ENCODE measurements around the gene ZNF530. TPM values are rescaled to one million over a fixed set of nuclear protein-coding genes. Genes with fewer than 3 reads are reported as not detected.

Gene ZNF530
- total RNA-seq, 1 experiment from 2014 or later = 8.9 TPM

DNA sequence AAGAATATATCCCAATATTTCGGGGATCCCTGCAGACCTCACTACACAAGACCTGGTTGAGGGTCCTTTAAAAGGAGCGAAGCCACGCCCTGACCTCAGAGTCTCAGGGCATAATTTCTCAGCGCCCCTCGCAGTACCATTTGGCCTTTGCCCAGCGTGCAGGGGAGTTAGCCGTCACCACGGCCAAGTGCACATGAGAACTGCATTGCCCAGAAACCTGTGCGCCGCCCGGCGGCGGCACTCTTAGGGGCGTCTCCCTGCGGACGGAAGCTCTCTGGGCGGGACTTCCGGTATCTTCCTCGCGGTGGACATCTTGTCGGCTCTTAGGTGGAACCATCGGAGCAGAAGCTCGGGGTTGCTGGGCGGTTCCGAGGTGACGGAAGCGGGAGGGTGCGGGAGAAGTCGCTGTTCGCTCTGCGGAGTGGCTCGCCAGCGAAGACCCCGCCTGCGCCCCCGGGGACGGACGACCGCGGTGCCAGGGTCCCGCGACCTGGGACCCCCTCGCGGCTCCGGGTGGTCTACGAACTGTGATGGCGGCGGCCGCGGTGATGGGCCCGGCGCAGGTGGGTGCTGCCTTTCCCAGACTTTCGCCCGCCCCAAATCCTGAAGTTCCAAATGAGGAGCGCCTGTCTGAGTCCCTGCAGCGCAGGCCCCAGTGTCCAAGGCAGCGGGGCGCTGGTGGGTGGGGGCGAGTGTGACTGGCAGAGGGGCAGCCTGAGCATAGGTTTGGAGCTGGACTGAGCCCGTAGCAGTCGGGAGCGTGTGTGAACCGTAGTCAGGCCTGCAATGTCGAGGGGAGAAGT is 14.5 kb downstream of the ZNF530 start, which contains the start of gene ZNF134:
Gene ZNF134, plus strand, starts transcription at position 302 of the 803 bp plus-strand sequence. CDS start 5,227 bp downstream, outside the sequence.
- ATAC-seq (peak; percentile 100), DNase-seq (ENCODE audit: low read depth, low spot score) (peak; percentile 58)
- ChIA-PET CTCF (interaction anchor here (1.1 kb wide), 1 partner anchor 242 kb away, joined by 3 read pairs; no protein-coding TSS in a partner anchor), POLR2A (interaction anchor here (0.7 kb wide), 1 partner anchor 421 kb away, joined by 3 read pairs; no protein-coding TSS in a partner anchor)
- no TSS peak for BruUV-seq (replicated peaks)
- peak within 1 kb of the TSS; percentile 70 to 81 for H3K4me3 ChIP-seq (ENCODE audit: low read depth in 2 of 2, low read length in 2 of 2)
- no peaks in the 10 kb centered on the region for H3K36me3 ChIP-seq (ENCODE audit: control insufficient read depth, insufficient read depth, low read length)
- no peaks in the 10 kb centered on the region for H3K4me1 ChIP-seq (ENCODE audit: control insufficient read depth, insufficient read depth, low read length)
- in situ Hi-C loops (cut with HindIII; ENCODE audit: low pct_unique_long_range_greater_than_20kb, low sequenced_read_pairs) = loop anchor here (10.0 kb wide), 1 partner anchor 61 kb away; no protein-coding TSS in a partner anchor
- H3K9me3 ChIP-seq (ENCODE audit: control insufficient read depth, insufficient read depth, low read depth, low read length) = peaks cover 54% of the 10 kb centered on the region
- H3K27ac ChIP-seq (ENCODE audit: low read length) = peak within 1 kb of the TSS; percentile 75
- TF ChIP-seq TCF7L2 (IDR thresholded peaks at IDR 0.05; ENCODE audit: low read depth, low read length) = peak; percentile 45; the same call in 1 of the 2 replicates
- 0 out of 2 replicates have a peak, but pooled peaks have one; percentile 36 for TF ChIP-seq SIN3A (IDR thresholded peaks at IDR 0.05; ENCODE audit: borderline replicate concordance, insufficient read depth, low read depth, low read length)
- TF ChIP-seq, protein P1, sequence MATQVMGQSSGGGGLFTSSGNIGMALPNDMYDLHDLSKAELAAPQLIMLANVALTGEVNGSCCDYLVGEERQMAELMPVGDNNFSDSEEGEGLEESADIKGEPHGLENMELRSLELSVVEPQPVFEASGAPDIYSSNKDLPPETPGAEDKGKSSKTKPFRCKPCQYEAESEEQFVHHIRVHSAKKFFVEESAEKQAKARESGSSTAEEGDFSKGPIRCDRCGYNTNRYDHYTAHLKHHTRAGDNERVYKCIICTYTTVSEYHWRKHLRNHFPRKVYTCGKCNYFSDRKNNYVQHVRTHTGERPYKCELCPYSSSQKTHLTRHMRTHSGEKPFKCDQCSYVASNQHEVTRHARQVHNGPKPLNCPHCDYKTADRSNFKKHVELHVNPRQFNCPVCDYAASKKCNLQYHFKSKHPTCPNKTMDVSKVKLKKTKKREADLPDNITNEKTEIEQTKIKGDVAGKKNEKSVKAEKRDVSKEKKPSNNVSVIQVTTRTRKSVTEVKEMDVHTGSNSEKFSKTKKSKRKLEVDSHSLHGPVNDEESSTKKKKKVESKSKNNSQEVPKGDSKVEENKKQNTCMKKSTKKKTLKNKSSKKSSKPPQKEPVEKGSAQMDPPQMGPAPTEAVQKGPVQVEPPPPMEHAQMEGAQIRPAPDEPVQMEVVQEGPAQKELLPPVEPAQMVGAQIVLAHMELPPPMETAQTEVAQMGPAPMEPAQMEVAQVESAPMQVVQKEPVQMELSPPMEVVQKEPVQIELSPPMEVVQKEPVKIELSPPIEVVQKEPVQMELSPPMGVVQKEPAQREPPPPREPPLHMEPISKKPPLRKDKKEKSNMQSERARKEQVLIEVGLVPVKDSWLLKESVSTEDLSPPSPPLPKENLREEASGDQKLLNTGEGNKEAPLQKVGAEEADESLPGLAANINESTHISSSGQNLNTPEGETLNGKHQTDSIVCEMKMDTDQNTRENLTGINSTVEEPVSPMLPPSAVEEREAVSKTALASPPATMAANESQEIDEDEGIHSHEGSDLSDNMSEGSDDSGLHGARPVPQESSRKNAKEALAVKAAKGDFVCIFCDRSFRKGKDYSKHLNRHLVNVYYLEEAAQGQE (IDR thresholded peaks at IDR 0.05; ENCODE audit: insufficient read depth in 1 of 2, low read depth in 2 of 2, low read length in 1 of 2) = no peak
- peak; percentile 86 for TF ChIP-seq POLR2AphosphoS5 (IDR thresholded peaks at IDR 0.05; ENCODE audit: low read depth, low read length)
- TF ChIP-seq, protein P2, sequence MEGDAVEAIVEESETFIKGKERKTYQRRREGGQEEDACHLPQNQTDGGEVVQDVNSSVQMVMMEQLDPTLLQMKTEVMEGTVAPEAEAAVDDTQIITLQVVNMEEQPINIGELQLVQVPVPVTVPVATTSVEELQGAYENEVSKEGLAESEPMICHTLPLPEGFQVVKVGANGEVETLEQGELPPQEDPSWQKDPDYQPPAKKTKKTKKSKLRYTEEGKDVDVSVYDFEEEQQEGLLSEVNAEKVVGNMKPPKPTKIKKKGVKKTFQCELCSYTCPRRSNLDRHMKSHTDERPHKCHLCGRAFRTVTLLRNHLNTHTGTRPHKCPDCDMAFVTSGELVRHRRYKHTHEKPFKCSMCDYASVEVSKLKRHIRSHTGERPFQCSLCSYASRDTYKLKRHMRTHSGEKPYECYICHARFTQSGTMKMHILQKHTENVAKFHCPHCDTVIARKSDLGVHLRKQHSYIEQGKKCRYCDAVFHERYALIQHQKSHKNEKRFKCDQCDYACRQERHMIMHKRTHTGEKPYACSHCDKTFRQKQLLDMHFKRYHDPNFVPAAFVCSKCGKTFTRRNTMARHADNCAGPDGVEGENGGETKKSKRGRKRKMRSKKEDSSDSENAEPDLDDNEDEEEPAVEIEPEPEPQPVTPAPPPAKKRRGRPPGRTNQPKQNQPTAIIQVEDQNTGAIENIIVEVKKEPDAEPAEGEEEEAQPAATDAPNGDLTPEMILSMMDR (IDR thresholded peaks at IDR 0.05) = no peak
- H3K27me3 ChIP-seq (ENCODE audit: control insufficient read depth, insufficient read depth, low read length) = no peaks in the 10 kb centered on the region
- intact Hi-C loops (cut with micrococcal nuclease; ENCODE audit: unreplicated experiment) = no loop called here

DNA sequence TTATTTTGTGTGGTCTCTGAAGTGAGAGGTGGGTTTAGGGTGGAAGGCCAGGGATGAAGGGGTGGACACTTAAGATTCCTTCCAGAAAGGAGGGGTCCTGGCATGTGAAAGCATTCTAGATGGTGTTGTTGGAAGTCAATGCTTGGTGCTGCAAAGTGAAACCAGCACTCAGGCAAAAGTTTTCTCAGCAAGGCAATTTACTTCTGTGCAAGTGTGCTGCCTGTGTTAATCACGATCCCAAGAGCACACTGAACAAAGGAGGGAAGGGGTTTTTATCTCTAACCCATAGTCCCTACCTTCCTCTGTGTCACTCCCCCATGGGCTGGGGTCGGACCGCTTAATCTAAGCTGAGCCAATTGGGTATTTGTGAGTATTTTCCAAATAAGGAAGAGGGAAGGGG is 15.7 kb downstream of the ZNF530 start:
- ChIA-PET POLR2A (no interaction called here), CTCF (no interaction called here)
- H3K4me3 ChIP-seq (ENCODE audit: low read depth in 2 of 2, low read length in 2 of 2) = peak overlapping the region in 1 of 2 experiments; percentile 81; a peak in 1 of 4 replicates
- DNase-seq (ENCODE audit: low read depth, low spot score) (no peak), ATAC-seq (no peak)
- no peaks in the 10 kb centered on the region for H3K27me3 ChIP-seq (ENCODE audit: control insufficient read depth, insufficient read depth, low read length)
- in situ Hi-C loops (cut with HindIII; ENCODE audit: low pct_unique_long_range_greater_than_20kb, low sequenced_read_pairs) = loop anchor here (10.0 kb wide), 1 partner anchor 59 kb away; no protein-coding TSS in a partner anchor
- H3K9me3 ChIP-seq (ENCODE audit: control insufficient read depth, insufficient read depth, low read depth, low read length) = peaks cover 66% of the 10 kb centered on the region
- BruUV-seq (replicated peaks) = no TSS peak
- TF ChIP-seq TCF7L2 (IDR thresholded peaks at IDR 0.05; ENCODE audit: low read depth, low read length) = no peak
- no peak for TF ChIP-seq POLR2AphosphoS5 (IDR thresholded peaks at IDR 0.05; ENCODE audit: low read depth, low read length)
- TF ChIP-seq, protein P2 (IDR thresholded peaks at IDR 0.05) = no peak
- TF ChIP-seq, protein P1 (IDR thresholded peaks at IDR 0.05; ENCODE audit: insufficient read depth in 1 of 2, low read depth in 2 of 2, low read length in 1 of 2) = no peak
- no peak for TF ChIP-seq SIN3A (IDR thresholded peaks at IDR 0.05; ENCODE audit: borderline replicate concordance, insufficient read depth, low read depth, low read length)
- H3K36me3 ChIP-seq (ENCODE audit: control insufficient read depth, insufficient read depth, low read length) = peaks cover 5% of the 10 kb centered on the region; the same call in 1 of the 2 replicates
- intact Hi-C loops (cut with micrococcal nuclease; ENCODE audit: unreplicated experiment) = no loop called here
- H3K4me1 ChIP-seq (ENCODE audit: control insufficient read depth, insufficient read depth, low read length) = no peaks in the 10 kb centered on the region
- no peak overlapping the region for H3K27ac ChIP-seq (ENCODE audit: low read length)

Measured in Panc1 (cell line).